GM19395 (cell line): ENCODE data around the gene HMCN1.

Experiments used
- ATAC-seq: cut with Tn5 transposase; IDR thresholded peaks from one replicate; pipeline ENCODE4 v1.9.1; 2021; ENCODE audit warnings: mild to moderate bottlenecking, moderate library complexity; ENCODE audit not compliant: unreplicated experiment

The HMCN1 gene

GRCh38 chr1:185895208-185895900, 161.2 kb downstream of the HMCN1 start:
- no peak for ATAC-seq

- ATAC-seq = no peak
Measured at GRCh38 chr1:185896863-185897262, 162.7 kb downstream of the HMCN1 start.

- ATAC-seq = no peak
Measured at GRCh38 chr1:185906186-185906585, 172.0 kb downstream of the HMCN1 start.

GRCh38 chr1:185907246-185907645, 173.1 kb downstream of the HMCN1 start:
- ATAC-seq = no peak

GRCh38 chr1:185911978-185912377, 177.8 kb downstream of the HMCN1 start:
- ATAC-seq = no peak

GRCh38 chr1:185912504-185912903, 178.3 kb downstream of the HMCN1 start:
- ATAC-seq = no peak

GRCh38 chr1:185914089-185914488, 179.9 kb downstream of the HMCN1 start:
- no peak for ATAC-seq

GRCh38 chr1:185916861-185917260, 182.7 kb downstream of the HMCN1 start:
- ATAC-seq = no peak

GRCh38 chr1:185917646-185918045, 183.5 kb downstream of the HMCN1 start:
- no peak for ATAC-seq

GRCh38 chr1:185920602-185921001, 186.4 kb downstream of the HMCN1 start:
- ATAC-seq = no peak

- no peak for ATAC-seq
Measured at GRCh38 chr1:185921636-185922035, 187.4 kb downstream of the HMCN1 start.

- ATAC-seq = no peak
Measured at GRCh38 chr1:185926588-185926987, 192.4 kb downstream of the HMCN1 start.

GRCh38 chr1:185929776-185930175, 195.6 kb downstream of the HMCN1 start:
- no peak for ATAC-seq

- ATAC-seq = no peak
Measured at GRCh38 chr1:185931438-185931837, 197.2 kb downstream of the HMCN1 start.

- ATAC-seq = no peak
Measured at GRCh38 chr1:185933580-185933979, 199.4 kb downstream of the HMCN1 start.

GRCh38 chr1:185934476-185935189, 200.4 kb downstream of the HMCN1 start:
- no peak for ATAC-seq

- ATAC-seq = no peak
Measured at GRCh38 chr1:185935360-185935759, 201.2 kb downstream of the HMCN1 start.

- no peak for ATAC-seq
Measured at GRCh38 chr1:185936641-185937040, 202.4 kb downstream of the HMCN1 start.

- no peak for ATAC-seq
Measured at GRCh38 chr1:185938396-185938795, 204.2 kb downstream of the HMCN1 start.

- ATAC-seq = no peak
Measured at GRCh38 chr1:185939142-185939541, 205.0 kb downstream of the HMCN1 start.

GRCh38 chr1:185942961-185943360, 208.8 kb downstream of the HMCN1 start:
- ATAC-seq = no peak

GRCh38 chr1:185956881-185957280, 222.7 kb downstream of the HMCN1 start:
- ATAC-seq = no peak
